Upper lobe of left lung (tissue), 4 donors: ENCODE data around the gene DHX29.
"Not testable (repeated sequence)": the region's sequence is repeated elsewhere in the genome, so short reads cannot be mapped to it uniquely, and the experiment has no call there.

ENCODE experiments used
- EP300 ChIP-seq, 4 donors: sonication (generic); formaldehyde crosslinking; IDR thresholded peaks; one replicate each; pipeline ENCODE4 v1.5.1; 2017; ENCODE audit warnings: antibody characterized with exemption in 4 of 4, control low read depth in 2 of 4
- TF ChIP-seq, protein P1 (sequence below), 6 experiments: fragments of 450-650 bp in 4 of 6; fragments of 200-600 bp in 2 of 6; sonication (generic) in 2 of 6; IDR thresholded peaks; one replicate each; pipeline ENCODE4 v1.5.1; 2016 to 2019; ENCODE audit warnings: antibody characterized with exemption in 6 of 6

DNA sequence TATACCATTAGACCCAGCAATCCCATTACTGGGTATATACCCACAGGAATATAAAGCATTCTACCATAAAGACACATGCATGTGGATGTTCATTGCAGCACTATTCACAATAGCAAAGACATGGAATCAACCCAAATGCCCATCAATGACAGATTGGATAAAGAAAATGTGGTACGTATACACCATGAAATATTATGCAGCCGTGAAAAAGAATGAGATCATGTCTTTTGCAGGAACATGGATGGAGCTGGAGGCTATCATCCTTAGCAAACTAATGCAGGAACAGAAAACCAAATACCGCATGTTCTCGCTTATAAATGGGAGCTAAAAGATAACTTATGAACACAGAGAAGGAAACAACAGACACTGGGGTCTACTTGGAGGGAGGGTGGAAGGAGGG is 10.7 kb upstream of the DHX29 start:
- TF ChIP-seq EP300 (IDR thresholded peaks at IDR 0.05): not testable (repeated sequence)
- TF ChIP-seq, protein P1, sequence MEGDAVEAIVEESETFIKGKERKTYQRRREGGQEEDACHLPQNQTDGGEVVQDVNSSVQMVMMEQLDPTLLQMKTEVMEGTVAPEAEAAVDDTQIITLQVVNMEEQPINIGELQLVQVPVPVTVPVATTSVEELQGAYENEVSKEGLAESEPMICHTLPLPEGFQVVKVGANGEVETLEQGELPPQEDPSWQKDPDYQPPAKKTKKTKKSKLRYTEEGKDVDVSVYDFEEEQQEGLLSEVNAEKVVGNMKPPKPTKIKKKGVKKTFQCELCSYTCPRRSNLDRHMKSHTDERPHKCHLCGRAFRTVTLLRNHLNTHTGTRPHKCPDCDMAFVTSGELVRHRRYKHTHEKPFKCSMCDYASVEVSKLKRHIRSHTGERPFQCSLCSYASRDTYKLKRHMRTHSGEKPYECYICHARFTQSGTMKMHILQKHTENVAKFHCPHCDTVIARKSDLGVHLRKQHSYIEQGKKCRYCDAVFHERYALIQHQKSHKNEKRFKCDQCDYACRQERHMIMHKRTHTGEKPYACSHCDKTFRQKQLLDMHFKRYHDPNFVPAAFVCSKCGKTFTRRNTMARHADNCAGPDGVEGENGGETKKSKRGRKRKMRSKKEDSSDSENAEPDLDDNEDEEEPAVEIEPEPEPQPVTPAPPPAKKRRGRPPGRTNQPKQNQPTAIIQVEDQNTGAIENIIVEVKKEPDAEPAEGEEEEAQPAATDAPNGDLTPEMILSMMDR (IDR thresholded peaks at IDR 0.05): not testable (repeated sequence)
